DOHH2 (cell line): ENCODE data around the gene NAT10.

Experiments
- CTCF ChIP-seq: fragments of 200-600 bp; sonication (generic); IDR thresholded peaks from one replicate; pipeline ENCODE4 v1.5.1; 2014; ENCODE audit warnings: antibody characterized with exemption, mild to moderate bottlenecking, low read depth, low read length; ENCODE audit not compliant: poor library complexity, severe bottlenecking
- EZH2phosphoT487 ChIP-seq: fragments of 200-600 bp; sonication (generic); IDR thresholded peaks from 2 replicates; pipeline ENCODE4 v1.6.1; 2017; ENCODE audit warnings: borderline replicate concordance, mild to moderate bottlenecking, antibody characterized with exemption, low read length, moderate library complexity, mixed read lengths

DNA sequence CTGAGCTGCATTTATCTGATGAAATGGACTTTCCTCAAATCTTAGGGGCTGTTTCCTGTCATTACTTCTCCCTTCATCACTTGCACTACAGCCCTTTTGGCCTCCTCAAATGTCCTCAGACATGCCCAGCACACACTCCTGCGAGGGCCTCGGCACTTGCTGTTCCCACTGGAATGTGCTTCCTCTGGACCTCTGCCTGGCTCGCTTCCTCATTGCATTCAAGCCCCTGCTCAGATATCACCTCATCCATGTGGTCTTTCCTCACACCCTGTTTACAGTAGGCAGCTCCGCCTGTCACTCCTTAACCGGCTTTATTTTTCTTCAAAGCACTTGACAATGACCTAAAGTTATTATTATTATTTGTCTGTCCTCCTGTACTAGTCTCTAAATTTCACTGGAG, 9.0 kb downstream of the NAT10 start:
- TF ChIP-seq CTCF (no peak), EZH2phosphoT487 (no peak)
